GM12874 (cell line): ENCODE data around the gene COMMD8.

Experiments used
- TF ChIP-seq, protein P1 (sequence below): IDR thresholded peaks from 2 replicates; pipeline ENCODE4 v1.5.1; 2011; ENCODE audit warnings: low read depth, mild to moderate bottlenecking, control low read depth, low read length, moderate library complexity; ENCODE audit not compliant: insufficient read depth

Gene COMMD8

DNA sequence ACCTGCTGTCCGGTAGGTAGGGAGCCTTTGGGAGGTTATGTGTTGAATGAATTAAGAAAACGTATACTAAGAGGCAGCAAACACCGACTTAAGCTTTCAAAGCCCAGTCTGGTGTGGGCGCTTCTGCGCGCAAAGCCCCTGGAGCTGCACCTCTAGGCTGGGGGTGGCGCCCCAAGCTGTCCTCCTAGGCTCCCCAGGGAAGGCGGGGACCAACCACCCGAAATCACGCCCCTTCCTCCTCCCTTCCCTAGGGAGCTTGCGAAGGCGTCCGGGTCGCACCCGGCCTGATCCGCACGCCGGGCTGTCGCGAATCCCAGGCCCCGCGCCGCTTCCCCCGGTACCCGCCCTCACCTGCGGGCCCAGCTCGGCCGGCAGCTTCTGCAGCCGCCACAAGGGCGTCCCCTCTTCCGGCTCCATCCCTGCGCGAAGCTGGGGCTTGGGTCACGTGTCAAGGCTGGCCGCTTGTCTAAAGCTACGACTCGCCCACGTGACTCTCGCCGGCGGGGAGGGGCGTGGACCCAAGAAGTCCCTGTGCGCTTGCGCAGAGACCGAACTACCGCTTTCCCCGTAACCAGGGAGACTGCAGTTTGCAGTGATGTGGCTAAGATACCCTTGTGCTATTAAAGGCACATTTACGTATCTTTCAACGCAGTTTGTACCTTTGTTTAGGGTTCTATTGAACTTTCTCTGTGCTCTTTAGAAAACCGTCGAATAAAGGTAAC lies at the start of gene COMMD8:
TSS of gene COMMD8 (minus strand) at position 468 of the 722 bp plus-strand sequence. CDS start at position 417, 51 bp downstream.
- TF ChIP-seq, protein P1, sequence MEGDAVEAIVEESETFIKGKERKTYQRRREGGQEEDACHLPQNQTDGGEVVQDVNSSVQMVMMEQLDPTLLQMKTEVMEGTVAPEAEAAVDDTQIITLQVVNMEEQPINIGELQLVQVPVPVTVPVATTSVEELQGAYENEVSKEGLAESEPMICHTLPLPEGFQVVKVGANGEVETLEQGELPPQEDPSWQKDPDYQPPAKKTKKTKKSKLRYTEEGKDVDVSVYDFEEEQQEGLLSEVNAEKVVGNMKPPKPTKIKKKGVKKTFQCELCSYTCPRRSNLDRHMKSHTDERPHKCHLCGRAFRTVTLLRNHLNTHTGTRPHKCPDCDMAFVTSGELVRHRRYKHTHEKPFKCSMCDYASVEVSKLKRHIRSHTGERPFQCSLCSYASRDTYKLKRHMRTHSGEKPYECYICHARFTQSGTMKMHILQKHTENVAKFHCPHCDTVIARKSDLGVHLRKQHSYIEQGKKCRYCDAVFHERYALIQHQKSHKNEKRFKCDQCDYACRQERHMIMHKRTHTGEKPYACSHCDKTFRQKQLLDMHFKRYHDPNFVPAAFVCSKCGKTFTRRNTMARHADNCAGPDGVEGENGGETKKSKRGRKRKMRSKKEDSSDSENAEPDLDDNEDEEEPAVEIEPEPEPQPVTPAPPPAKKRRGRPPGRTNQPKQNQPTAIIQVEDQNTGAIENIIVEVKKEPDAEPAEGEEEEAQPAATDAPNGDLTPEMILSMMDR: peak; percentile 33; the same call in 1 of the 2 replicates

DNA sequence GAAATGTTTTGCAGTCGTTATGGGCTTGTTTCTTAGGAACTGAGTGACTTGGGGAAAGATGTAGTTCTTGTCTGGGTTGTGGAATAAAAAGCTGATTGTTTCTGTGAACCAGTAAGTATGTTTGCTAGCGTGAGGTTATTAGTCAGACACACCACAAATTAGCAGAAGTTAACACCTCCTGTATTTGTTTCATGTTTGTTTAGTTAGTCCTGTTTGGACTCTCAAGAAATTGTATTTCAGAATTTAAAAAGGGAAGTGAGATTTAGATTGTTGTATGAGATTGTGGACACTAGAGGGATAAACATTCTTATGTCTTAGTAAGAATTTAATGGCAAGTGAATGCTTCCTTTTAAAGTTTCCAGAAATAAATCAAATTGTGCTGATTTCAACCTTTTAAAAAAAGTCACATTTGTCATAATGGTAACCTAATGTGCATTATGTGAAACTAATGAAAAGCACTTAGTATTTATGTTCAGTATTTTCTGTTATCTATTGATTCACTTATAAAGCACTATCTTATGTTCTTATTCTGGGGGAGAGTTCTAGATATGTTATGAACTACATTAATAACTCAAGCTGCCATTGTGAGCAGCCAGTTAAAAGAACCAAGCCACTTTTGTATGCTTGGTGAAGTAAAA lies 47.1 kb upstream of the COMMD8 start:
- TF ChIP-seq, protein P1: no peak

DNA sequence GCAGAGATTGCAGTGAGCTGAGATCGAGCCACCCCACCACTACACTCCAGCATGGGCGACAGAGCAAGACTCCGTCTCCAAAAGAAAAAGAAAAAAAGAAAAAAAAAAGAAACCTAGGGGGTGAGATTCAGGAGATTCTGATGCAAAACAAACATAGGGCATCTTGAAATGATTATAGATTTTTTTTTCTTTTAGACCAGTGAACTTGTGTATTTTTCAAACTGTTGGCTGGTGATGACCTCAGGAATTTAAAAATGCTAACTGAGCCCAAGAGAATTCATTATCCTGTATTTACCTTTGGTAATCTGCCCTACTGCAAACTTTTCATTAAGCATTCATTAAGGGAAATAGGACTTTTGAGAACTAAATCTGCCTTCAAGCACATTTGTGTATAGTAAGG lies 42.2 kb upstream of the COMMD8 start:
- TF ChIP-seq, protein P1: no peak

DNA sequence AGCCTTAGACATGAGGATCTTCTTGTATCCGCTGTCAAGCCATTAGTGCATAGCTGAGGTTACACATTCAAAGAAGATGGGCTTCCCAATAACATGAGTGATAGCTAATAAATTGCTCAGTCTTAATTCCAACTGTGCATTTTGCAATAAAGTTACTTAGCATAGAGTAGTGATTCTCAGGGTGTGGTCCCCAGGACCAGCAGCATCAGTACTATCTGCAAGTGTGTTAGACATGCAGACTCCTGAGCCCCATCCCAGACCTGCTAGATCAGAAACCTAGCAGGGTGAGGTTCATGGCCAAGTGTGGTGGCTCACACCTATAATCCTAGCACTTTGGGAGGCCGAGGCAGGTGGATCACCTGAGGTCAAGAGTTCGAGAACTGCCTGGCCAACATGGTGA lies 41.6 kb upstream of the COMMD8 start:
- TF ChIP-seq, protein P1: no peak

DNA sequence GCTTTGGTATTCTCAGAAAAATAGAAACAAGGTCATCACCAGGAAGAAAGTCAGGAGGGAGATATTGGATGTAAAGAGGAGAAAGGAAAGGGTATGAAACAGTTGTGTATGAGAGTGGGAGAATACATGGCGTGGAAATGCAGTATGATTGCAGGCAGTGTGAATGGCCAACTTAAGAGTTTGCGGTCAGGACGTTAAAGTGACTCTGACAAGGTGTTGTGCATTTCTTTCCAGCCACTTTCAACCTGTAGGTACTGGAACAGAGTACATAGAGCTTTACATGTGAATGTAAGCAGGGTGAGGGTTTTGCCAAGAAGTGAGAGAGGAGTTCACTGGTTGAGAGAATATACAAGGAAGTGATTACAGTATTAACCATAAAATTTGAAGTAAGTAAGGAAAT lies 37.3 kb upstream of the COMMD8 start:
- TF ChIP-seq, protein P1: no peak

- TF ChIP-seq, protein P1: no peak
Observed at GRCh38 chr4:47499700-47500099, 36.2 kb upstream of the COMMD8 start.

GRCh38 chr4:47498899-47499298 lies 35.4 kb upstream of the COMMD8 start:
- TF ChIP-seq, protein P1: no peak
